SKM-1 treated with dmso at 0.1 percent for 144 hours (cell line): Measurements from ENCODE around the gene LPO.

Experiments
- DNase-seq: peaks from one replicate; lab custom pipeline; 2025; ENCODE audit not compliant: unreplicated experiment; lab: John Stamatoyannopoulos, UW

Gene LPO

GRCh38 chr17:58277107-58277801 is 38.9 kb downstream of the LPO start:
- DNase-seq: no peak

DNA sequence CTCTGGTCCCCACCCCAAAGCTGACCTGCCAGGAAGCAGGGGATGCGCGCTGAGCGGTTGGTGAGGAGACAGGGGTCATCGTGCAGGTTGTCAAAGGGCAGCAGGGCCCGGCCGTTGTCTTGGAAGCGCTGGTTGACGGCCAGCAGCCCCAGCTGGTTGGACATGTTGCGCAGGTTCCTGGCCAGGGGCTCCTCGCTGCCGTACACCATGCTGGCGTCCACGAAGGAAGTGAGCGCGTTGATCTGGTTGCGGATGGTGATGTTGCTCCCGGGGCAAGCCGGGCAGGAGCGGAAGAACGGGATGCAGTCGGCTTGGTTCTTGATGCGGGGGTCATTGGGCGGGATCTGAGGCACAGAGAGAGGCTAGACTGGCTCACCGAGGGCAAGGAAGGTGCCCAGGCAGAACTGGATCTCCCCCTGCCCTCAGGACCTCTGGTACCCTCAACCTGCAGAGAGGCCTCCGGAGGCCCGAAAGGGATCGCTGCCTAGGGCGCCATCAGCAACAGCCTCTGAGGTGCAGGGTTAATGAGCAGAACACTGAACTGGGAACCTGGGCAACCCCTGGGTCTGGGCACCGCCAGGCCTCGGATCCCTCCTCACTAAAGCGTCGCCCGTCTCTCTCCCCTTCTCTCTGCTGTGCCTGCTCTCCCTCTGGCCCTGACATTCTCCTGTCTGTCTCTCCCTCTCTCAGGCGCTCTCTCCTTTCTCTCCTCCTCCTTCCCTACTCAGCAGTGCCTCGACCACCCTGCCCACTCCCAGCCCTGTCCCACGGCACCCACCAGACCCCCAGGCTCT is 39.6 kb downstream of the LPO start:
- no peak for DNase-seq

DNA sequence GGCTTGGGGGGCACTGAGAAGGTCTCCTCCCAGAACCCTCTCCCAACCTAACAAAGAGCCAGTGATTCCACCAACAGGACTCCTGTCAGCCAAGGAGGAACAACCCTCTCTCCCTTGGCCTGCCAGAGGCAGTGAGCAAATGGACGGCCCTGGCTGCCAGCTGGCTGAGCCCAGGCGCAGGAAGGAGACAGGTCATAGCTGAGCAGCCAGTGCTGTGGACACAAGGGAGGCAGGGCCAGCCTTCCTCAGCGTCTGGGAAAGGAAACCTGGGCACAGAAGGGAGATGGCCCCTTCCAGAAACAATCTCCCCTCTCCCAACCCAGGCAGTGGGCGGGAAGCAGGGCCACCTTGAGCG is 40.3 kb downstream of the LPO start:
- no peak for DNase-seq

GRCh38 chr17:58279016-58279711 is 40.8 kb downstream of the LPO start:
- DNase-seq: peak; percentile 45

GRCh38 chr17:58279736-58280479 is 41.5 kb downstream of the LPO start:
- DNase-seq: peak; percentile 55

DNA sequence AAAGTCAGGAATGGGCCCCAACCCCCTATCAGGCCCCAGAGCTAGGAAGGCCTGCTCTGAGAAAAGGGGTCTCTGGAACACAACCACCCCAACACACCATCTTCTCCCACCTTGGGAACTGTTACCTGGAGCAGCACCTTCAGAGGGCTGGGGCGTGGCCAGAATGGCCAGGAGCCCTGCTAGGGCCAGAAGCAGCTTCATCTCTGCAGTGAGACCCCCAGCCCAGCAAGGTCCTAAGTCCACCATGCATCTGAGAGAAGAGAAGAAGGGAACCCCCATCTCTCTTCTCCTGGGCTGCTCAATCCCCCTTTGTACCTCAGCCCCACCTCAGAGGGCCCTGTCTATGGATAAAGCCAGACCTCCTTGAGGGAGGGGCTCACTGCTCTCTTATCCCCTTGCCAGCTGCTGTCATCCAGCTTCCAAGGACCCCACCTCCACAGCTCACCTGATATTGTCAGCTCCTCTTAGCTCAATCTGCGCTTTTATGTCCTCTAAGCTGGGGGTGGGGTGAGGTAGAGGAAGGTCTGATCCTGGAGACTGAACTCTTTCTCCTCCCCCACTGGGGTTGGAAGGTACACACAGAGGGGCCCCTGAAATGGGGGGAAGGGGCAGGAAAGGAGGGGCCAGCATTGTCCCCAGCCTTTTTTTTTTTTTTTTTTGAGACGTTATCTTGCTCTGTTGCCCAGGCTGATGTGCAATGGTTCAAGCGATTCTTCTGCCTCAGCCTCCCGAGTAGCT is 42.3 kb downstream of the LPO start, which contains the start of gene MPO:
MPO (minus strand) TSS at position 456 of the 738 bp plus-strand sequence; CDS start at position 279, 177 bp downstream.
- peak; percentile 67 for DNase-seq

DNA sequence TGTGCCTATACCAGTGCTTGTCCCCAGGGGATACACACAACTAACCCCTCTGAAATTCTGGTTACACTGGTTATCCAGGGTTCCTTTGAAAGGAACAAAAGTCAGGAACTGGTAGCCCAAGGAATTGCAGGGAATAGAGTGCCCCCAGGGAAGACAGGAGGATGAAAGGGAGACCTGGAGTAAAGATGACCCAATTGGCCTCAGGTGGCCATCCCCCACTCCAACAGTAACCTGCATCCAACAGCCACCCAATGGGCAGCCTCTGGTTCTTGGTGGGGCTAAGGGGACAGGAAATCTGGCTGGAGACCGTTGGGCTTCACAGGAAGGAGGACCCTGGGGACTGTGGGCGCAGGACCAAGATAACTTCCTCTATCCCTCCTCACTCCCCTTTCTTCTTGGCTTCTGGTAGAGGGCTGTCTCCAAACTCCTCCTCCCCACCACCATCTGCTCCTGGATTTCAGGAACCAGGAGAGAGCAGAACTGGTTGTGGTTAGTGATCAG is 43.2 kb downstream of the LPO start:
- DNase-seq: peak; percentile 97

GRCh38 chr17:58282442-58282841 is 44.1 kb downstream of the LPO start:
- DNase-seq: no peak

DNA sequence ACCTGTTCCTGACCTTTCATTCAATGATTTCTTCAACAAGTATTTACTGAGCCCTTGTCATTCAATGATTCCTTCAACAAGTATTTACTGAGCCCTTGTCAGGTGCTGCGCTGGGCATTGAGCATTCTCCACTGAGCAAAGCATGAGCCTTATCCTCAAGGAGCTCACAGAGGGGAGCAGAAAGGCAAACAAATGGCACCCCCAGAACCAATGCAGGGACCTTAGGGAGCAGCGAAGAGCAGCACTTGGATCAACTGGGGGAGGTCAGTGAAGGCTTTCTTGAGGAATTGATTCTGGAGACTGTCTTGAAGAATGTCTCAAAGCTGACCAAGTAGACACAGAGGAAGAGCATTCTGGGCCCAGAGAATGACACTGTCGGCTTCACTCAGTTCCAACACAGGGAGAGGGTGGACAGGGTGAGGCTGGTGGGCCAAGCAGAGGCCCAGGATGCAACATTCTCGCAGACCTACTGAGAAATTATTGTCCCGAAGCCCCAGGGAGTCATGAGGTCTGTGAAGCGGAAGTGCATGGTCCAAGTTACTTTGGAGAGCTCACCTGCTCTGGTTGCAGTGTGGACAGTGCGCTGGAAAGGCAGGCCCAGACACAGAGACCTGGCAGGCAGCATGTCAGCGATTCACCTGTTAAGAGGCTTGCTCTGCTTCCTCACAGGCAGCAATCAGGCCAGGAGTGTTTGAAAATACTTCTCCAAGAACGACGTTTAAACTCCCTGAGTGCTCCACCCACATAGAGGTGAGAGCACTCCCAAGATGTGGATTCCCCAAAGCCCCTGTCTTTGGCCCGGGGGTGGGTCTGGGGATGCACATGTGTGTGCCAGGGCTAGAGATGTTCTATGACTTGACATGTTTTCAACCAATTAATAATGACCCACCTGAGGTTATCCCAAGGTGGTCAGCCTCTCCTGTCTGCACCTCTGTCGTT is 45.6 kb downstream of the LPO start:
- no peak for DNase-seq

DNA sequence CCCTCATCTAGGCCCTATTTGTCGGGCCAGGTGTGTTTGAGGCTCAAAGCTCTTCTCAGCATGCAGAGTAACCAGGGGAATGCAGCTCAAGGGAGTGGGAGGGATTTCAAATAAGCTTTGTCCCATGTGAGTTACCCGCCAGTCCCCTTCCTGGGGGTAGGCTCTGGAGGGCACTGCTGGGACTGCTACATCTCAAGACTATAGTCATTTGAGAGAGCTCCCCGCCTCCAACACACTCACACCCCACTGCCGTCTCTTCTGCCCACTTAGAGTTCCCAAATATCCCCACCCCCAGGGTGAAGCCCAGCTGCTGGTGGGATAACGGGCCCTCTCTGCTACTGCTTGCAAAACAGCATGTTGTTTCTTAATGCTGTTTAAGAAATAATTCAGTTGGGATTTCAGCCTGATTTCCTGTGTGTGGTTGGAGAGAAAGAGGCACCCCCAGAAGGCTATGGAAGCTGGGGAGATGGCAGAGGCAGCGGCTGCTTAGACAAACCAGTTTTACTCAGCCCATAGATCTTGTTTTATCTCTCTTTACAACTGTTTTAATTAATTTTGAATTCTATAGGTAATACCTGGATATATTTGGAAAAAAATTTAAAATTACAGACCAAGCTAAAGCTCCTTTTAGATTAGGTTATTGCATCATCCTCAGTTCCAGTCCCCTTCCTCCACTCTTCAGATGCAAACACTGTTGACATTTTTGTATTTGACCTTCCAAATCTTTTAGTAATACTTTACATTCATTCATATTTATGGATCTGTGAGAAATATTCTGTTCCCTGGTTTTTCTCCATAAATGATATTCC is 46.4 kb downstream of the LPO start:
- DNase-seq: peak; percentile 88

GRCh38 chr17:58285422-58285810 is 47.0 kb downstream of the LPO start:
- DNase-seq: no peak

- no peak for DNase-seq
Observed at GRCh38 chr17:58289869-58290268, 51.5 kb downstream of the LPO start.

DNA sequence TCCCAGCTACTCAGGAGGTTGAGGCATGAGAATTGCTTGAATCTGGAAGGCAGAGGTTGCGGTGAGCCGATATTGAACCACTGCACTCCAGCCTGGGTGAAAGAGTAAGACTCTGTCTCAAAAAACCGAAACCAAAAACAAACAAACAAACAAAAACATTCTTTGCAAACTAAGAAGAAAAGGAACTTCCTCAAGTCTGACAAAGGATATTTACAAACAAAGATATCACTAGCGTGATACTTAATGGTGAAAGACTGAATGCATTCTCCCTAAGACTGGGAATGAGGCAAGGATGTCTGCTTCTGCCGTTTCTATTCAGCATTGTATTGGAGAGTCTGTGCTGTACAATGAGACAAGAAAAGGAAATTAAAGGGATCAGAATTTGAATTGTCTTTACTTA is 52.9 kb downstream of the LPO start:
- no peak for DNase-seq

DNA sequence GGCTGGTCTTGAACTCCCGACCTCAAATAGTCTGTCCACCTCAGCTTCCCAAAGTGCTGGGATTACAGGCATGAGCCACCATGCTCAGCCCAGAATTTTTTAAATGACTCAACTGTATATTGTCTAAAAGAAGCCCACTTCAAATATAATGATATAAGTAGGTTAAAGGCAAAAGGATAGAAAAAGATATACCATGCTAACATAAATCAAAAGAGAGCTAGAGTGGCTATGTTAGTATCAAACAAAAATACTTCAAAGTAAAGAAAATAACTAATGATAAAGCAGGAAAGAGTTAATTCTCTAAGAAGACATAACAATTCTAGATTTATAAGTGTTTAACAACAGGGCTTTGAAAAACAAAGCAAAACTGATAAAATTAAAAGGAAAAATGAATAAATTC is 55.6 kb downstream of the LPO start:
- no peak for DNase-seq

DNA sequence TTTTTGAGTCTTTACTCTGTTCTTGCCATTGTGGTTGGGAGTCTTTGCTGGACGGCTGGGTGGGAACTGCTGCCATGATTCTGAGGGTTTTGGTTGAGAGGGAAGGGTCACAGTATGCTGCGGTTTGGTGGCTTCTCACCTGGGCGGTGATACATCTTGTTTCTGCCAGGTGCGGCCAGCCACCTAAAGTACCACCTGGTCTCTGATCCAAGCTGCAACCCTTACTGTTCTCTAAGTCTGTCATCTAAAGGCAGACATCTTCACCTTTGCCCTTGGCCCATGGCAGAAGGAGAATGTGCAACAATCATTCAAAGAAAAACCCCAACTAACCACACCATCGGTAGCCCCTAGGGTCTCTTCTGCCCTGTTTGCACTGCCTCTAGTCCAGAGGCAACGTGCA is 62.0 kb downstream of the LPO start:
- DNase-seq: no peak

- DNase-seq: no peak
Observed at GRCh38 chr17:58301504-58302150, 63.2 kb downstream of the LPO start.

- no peak for DNase-seq
Observed at GRCh38 chr17:58302171-58302918, 64.0 kb downstream of the LPO start.
